ENCODE measurements around the gene TSR3. TPM values are rescaled to one million over a fixed set of nuclear protein-coding genes. Genes with fewer than 3 reads are reported as not detected.

Gene TSR3
- total and polyA plus RNA-seq, 8 donors, result 9.3 to 441 (median 65.0) TPM

GRCh38 chr16:1371054-1371978, 19.6 kb upstream of the TSR3 start:
- Histone ChIP-seq H3K36me3 (peaks cover 33 to 81% (median 78%) of the 10 kb centered on the region in 4 donors), H3K4me3 (no peak overlapping the region), H3K27ac (no peak overlapping the region), H3K9me3 (no peaks in the 10 kb centered on the region), H3K4me1 (no peaks in the 10 kb centered on the region), H3K27me3 (no peaks in the 10 kb centered on the region)
- no peak for DNase-seq
- intact Hi-C loops (cut with DNase I; ENCODE audit: low total_unique reads), result no loop called here
- 90 to 92% (median 91%) methylated on average over 26 to 33 of the region's 33 CpGs for WGBS, 5 donors
- TF ChIP-seq POLR2A (IDR thresholded peaks at IDR 0.05) (no peak), POLR2AphosphoS5 (IDR thresholded peaks at IDR 0.05) (no peak), EP300 (IDR thresholded peaks at IDR 0.05) (no peak)
- TF ChIP-seq, protein P1, sequence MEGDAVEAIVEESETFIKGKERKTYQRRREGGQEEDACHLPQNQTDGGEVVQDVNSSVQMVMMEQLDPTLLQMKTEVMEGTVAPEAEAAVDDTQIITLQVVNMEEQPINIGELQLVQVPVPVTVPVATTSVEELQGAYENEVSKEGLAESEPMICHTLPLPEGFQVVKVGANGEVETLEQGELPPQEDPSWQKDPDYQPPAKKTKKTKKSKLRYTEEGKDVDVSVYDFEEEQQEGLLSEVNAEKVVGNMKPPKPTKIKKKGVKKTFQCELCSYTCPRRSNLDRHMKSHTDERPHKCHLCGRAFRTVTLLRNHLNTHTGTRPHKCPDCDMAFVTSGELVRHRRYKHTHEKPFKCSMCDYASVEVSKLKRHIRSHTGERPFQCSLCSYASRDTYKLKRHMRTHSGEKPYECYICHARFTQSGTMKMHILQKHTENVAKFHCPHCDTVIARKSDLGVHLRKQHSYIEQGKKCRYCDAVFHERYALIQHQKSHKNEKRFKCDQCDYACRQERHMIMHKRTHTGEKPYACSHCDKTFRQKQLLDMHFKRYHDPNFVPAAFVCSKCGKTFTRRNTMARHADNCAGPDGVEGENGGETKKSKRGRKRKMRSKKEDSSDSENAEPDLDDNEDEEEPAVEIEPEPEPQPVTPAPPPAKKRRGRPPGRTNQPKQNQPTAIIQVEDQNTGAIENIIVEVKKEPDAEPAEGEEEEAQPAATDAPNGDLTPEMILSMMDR (IDR thresholded peaks at IDR 0.05), result no peak

- no peak for TF ChIP-seq EP300 (IDR thresholded peaks at IDR 0.05)
- no peak for TF ChIP-seq POLR2AphosphoS5 (IDR thresholded peaks at IDR 0.05)
- TF ChIP-seq POLR2A (IDR thresholded peaks at IDR 0.05), result no peak
- TF ChIP-seq, protein P1 (IDR thresholded peaks at IDR 0.05), result no peak
- Histone ChIP-seq H3K36me3 (peaks cover 49 to 94% (median 92%) of the 10 kb centered on the region in 4 donors), H3K4me1 (peaks cover 0 to 6% (median 0%) of the 10 kb centered on the region in 4 donors), H3K9me3 (no peaks in the 10 kb centered on the region), H3K27me3 (no peaks in the 10 kb centered on the region), H3K4me3 (no peak overlapping the region), H3K27ac (no peak overlapping the region)
- DNase-seq, result no peak
- 62 to 85% (median 77%) methylated on average over 3 to 27 of the region's 27 CpGs for WGBS, 5 donors
- intact Hi-C loops (cut with DNase I; ENCODE audit: low total_unique reads), result no loop called here
Observed at GRCh38 chr16:1367486-1368174, 16.0 kb upstream of the TSR3 start.

GRCh38 chr16:1366712-1367299, 15.1 kb upstream of the TSR3 start:
- H3K36me3 ChIP-seq, result peaks cover 57 to 97% (median 95%) of the 10 kb centered on the region in 4 donors

More at GRCh38 chr16:1366712-1367299, 15.1 kb upstream of the TSR3 start:
- no peaks in the 10 kb centered on the region for H3K9me3 ChIP-seq
- no peak for TF ChIP-seq POLR2A (IDR thresholded peaks at IDR 0.05)
- TF ChIP-seq EP300 (IDR thresholded peaks at IDR 0.05), result no peak
- TF ChIP-seq, protein P1 (IDR thresholded peaks at IDR 0.05), result no peak
- TF ChIP-seq POLR2AphosphoS5 (IDR thresholded peaks at IDR 0.05), result no peak
- intact Hi-C loops (cut with DNase I; ENCODE audit: low total_unique reads), result no loop called here
- peaks cover 0 to 6% (median 0%) of the 10 kb centered on the region in 4 donors for H3K4me1 ChIP-seq
- no peak overlapping the region for H3K4me3 ChIP-seq
- 76 to 87% (median 80%) methylated on average over 17 to 24 of the region's 24 CpGs for WGBS, 5 donors
- no peak for DNase-seq
- H3K27ac ChIP-seq, result no peak overlapping the region
- H3K27me3 ChIP-seq, result no peaks in the 10 kb centered on the region

Measured in stomach (tissue), 9 donors.